Inferior parietal cortex (tissue), 1 donor: ENCODE data around the gene GABARAP.

Experiments
- DNase-seq: peaks from one replicate; pipeline ENCODE4 v3.0.0-alpha.2; 2016; ENCODE audit errors: extremely low spot score

The GABARAP gene

GRCh38 chr17:7239091-7240027, 2.9 kb downstream of the GABARAP start, which contains the start of gene PHF23:
PHF23 (minus strand) TSS chr17:7239457; CDS start chr17:7239279, 178 bp downstream.
- peak; percentile 99 for DNase-seq

GRCh38 chr17:7238420-7239090, 3.7 kb downstream of the GABARAP start:
- no peak for DNase-seq

- no peak for DNase-seq
Measured at GRCh38 chr17:7237761-7238419, 4.4 kb downstream of the GABARAP start.

GRCh38 chr17:7237266-7237760, 4.9 kb downstream of the GABARAP start:
- no peak for DNase-seq

GRCh38 chr17:7236808-7237207, 5.4 kb downstream of the GABARAP start:
- DNase-seq: no peak

- DNase-seq: no peak
Measured at GRCh38 chr17:7235693-7236665, 6.3 kb downstream of the GABARAP start.

GRCh38 chr17:7234083-7234951, 7.9 kb downstream of the GABARAP start, which contains the start of gene DVL2:
DVL2 (minus strand) TSS chr17:7234517; CDS start chr17:7234262, 255 bp downstream.
- peak; percentile 96 for DNase-seq

- DNase-seq: no peak
Measured at GRCh38 chr17:7233701-7234082, 8.6 kb downstream of the GABARAP start.

- no peak for DNase-seq
Measured at GRCh38 chr17:7232114-7232513, 10.1 kb downstream of the GABARAP start.

- no peak for DNase-seq
Measured at GRCh38 chr17:7229504-7229903, 12.7 kb downstream of the GABARAP start.

GRCh38 chr17:7228920-7229319, 13.3 kb downstream of the GABARAP start:
- DNase-seq: no peak

- DNase-seq: no peak
Measured at GRCh38 chr17:7226721-7227710, 15.2 kb downstream of the GABARAP start.

GRCh38 chr17:7225711-7226331, 16.4 kb downstream of the GABARAP start:
- no peak for DNase-seq

- DNase-seq: no peak
Measured at GRCh38 chr17:7224661-7225111, 17.6 kb downstream of the GABARAP start.

GRCh38 chr17:7224110-7224509, 18.1 kb downstream of the GABARAP start:
- no peak for DNase-seq

GRCh38 chr17:7223375-7223774, 18.9 kb downstream of the GABARAP start:
- no peak for DNase-seq

GRCh38 chr17:7222972-7223292, 19.3 kb downstream of the GABARAP start:
- DNase-seq: no peak
